HFF-Myc (cell line): ENCODE results near the gene SPAG16.
"Not testable (repeated sequence)": the region's sequence is repeated elsewhere in the genome, so short reads cannot be mapped to it uniquely, and the experiment has no call there.

Experiments used
- DNase-seq: peaks from one replicate; pipeline ENCODE4 v3.0.0-alpha.2; 2011; ENCODE audit warnings: low read depth; ENCODE audit errors: extremely low read depth
- H3K4me3 ChIP-seq: replicated peaks from 2 replicates; pipeline ENCODE4 v1.5.1; 2011; ENCODE audit warnings: low read depth, mild to moderate bottlenecking, control low read depth, low read length
- TF ChIP-seq, protein P1 (sequence below): IDR thresholded peaks from 2 replicates; pipeline ENCODE4 v1.5.1; 2012; ENCODE audit warnings: mild to moderate bottlenecking, low read depth, low read length, control low read depth; ENCODE audit errors: missing control alignments

Gene SPAG16

DNA sequence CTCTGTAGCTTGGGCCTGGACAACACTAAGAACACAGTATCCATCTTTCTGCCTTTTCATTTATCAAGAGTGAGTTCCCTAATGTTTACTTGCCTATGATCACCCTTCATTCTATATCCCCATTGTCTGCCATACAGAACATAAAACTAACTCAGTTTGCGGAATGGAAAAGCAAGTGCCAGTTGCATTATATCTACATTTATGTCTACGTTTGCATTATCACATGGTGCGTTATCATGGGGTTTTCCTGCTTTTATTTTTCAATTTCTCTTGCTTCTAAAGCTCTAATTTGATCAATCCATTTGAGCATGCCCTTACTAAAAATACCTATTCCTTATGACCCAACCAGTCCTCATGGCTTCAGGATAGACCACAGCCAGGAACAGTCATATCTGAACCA lies 704.9 kb downstream of the SPAG16 start:
- TF ChIP-seq, protein P1, sequence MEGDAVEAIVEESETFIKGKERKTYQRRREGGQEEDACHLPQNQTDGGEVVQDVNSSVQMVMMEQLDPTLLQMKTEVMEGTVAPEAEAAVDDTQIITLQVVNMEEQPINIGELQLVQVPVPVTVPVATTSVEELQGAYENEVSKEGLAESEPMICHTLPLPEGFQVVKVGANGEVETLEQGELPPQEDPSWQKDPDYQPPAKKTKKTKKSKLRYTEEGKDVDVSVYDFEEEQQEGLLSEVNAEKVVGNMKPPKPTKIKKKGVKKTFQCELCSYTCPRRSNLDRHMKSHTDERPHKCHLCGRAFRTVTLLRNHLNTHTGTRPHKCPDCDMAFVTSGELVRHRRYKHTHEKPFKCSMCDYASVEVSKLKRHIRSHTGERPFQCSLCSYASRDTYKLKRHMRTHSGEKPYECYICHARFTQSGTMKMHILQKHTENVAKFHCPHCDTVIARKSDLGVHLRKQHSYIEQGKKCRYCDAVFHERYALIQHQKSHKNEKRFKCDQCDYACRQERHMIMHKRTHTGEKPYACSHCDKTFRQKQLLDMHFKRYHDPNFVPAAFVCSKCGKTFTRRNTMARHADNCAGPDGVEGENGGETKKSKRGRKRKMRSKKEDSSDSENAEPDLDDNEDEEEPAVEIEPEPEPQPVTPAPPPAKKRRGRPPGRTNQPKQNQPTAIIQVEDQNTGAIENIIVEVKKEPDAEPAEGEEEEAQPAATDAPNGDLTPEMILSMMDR = no peak
- no peak for DNase-seq
- H3K4me3 ChIP-seq = no peak overlapping the region

DNA sequence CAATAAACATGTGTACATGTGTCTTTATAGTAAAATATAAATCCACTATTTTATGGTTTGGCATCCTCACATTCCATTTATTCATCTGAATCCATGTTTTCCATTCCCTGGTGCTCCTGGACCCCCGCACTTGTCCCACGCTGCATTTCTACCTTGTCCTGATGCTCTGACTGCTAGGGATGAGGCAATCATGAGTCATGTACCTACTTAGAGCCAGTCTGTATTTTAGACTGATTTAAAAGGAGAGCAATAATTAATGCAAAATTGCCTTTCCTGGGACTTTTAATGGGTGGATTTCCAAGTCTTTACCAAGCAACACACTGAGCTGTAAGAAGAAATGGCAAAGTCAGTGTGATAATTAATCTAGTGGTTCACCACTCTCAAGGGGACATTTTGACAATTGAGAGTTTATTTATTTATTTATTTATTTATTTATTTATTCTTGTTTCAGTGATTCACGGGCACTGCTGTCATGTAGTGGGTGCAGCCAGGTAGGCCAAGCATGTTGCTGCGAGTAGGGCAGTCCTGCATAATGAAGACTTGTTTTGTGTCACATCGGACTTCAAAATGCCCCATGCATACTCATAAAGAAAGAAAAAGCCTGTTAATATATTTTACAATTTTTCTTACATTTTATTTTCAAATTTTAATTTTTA lies 707.3 kb downstream of the SPAG16 start:
- no peak for DNase-seq
- H3K4me3 ChIP-seq = no peak overlapping the region
- TF ChIP-seq, protein P1 = no peak

DNA sequence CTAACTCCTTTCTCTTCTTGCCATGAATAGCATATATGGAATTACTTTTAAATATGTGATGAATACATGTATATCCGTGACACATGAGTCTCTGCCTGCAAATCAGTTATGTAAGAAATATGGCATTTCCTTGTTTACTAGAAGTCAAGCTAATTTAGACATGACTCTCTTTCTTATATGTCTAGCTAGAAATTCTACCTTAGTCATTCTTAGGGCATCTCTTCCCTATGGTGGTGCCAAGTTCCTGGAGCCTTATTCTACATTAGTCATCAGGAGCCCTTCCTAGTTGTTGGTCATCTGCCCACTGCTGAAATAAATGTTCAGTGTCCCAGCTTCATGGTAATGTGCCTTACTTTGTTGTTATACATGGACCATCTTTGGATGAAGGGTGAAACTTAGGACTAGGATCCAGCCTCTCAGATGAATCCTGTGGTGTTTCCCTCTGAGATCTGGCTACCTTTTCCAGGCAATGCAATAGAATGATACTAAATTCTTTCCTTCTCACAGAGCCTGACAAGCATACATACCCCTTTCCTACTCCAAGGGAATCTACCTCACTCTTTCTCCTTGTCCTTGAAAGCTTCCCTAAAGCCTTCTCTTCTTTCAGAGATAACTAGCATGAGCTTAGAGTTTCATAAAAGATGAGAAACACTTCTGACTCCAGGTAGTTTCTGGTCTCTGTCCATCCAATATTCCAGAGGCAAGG lies 711.3 kb downstream of the SPAG16 start:
- no peak overlapping the region for H3K4me3 ChIP-seq
- peak; percentile 48 for DNase-seq
- TF ChIP-seq, protein P1 = no peak

DNA sequence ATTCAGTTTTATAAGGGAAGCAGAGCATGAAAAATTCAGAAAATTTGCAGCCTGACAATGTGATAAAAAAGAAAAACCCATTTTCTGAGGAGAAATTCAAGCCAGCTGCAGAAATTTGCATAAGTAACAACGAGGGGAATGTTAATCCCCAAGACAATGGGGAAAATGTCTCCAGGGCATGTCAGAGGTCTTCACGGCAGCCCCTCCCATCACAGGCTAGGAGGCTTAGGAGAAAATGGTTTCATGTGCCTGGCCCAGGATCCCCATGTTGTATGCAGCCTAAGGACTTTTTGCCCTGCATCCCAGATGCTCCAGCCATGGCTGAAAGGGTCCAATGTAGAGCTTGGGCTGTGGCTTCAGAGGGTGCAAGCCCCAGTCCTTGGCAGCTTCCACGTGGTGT lies 714.7 kb downstream of the SPAG16 start:
- not testable (repeated sequence) for DNase-seq, H3K4me3 ChIP-seq

DNA sequence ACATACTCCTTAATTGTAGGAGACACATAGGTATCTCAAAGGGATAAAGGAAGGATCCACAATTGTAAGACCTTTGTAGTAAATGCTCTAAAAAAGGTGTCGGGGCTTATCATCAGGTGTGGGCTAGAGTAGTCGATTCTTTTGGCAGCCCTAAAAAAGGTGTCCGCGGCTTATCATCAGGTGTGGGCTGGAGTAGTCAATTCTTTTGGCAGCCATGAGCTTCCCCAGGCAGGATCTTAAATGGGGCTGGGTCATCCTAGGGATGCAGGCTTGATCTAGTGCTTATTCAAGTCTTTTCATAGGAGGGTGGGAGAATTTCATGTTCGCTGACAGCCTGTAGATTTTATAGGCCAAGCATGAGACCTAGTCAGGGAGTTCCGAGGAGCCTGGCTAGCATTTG lies 720.2 kb downstream of the SPAG16 start:
- DNase-seq = no peak
- H3K4me3 ChIP-seq = no peak overlapping the region
- TF ChIP-seq, protein P1 = no peak

DNA sequence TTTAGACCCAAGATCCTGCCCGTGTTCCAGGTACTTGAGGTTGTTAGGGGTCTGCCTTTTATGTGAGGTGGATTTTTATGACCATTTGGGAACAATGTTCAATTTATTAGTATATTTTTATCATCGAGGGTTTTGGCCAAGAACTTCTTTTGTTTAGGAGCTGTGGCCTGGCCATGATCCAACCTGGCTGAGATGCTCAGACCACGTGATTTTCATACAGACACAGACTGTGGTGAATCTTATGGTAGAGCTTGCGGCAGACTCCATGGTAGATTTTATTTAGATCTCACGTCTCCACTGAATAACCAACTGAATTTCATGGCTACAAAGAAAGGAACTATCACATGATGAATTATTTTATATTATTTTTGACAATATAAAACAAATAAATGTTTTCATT lies 721.1 kb downstream of the SPAG16 start:
- TF ChIP-seq, protein P1 = no peak
- DNase-seq = no peak
- H3K4me3 ChIP-seq = no peak overlapping the region

DNA sequence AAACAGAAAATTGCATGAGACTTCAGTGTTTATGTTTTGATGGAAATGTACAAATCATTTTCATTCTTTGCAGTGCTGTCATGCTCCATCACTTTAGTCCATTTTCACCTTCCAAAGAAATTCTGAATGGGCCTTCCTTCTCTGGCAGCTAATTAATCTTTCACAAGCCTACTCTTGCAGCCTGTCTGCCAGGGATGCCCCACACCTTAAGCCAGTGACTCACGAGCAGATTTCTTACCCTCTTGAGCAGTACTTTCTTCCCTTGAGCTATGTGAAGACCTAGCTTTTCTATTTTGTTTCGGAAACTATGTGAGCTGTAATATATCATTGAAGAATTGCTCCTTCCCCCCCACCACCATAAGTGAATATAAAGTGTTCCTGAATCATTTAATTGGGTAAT lies 722.3 kb downstream of the SPAG16 start:
- TF ChIP-seq, protein P1 = no peak
- DNase-seq = no peak
- H3K4me3 ChIP-seq = no peak overlapping the region
